ENCODE measurements around the gene TEX52. TPM values are rescaled to one million over a fixed set of nuclear protein-coding genes. Genes with fewer than 3 reads are reported as not detected.

Gene TEX52
- total RNA-seq, 1 experiment from 2014 or later: not detected

GRCh38 chr12:2855546-2855945 is 1.3 kb downstream of the TEX52 start:
- Histone ChIP-seq H3K27ac (ENCODE audit: low read depth, low read length) (no peak overlapping the region), H3K36me3 (ENCODE audit: control insufficient read depth in 1 of 2, insufficient read depth in 2 of 2, low read length in 2 of 2) (peaks cover 19 to 21% of the 10 kb centered on the region in 2 experiments; a peak in 3 of 4 replicates), H3K9me3 (ENCODE audit: control insufficient read depth in 1 of 2, insufficient read depth in 1 of 2, low read depth in 1 of 2, low read length in 2 of 2) (no peaks in the 10 kb centered on the region), H3K4me3 (replicated peaks in 1 of 2; ENCODE audit: low read depth in 1 of 2, low read length in 2 of 2) (no peak overlapping the region), H2AFZ (ENCODE audit: low read depth, low read length, poor library complexity, severe bottlenecking) (no peak overlapping the region), H4K20me1 (ENCODE audit: insufficient read depth) (no peaks in the 10 kb centered on the region), H3K79me2 (ENCODE audit: insufficient read depth, low read length) (no peaks in the 10 kb centered on the region), H3K27me3 (ENCODE audit: insufficient read depth, low read length) (no peaks in the 10 kb centered on the region), H3K9ac (ENCODE audit: low read length) (no peak overlapping the region), H3K9me2 (ENCODE audit: insufficient read depth) (no peaks in the 10 kb centered on the region), H3K4me1 (ENCODE audit: control insufficient read depth in 1 of 2, insufficient read depth in 2 of 2, low read length in 2 of 2) (peaks cover 0 to 3% of the 10 kb centered on the region in 2 experiments; a peak in 2 of 4 replicates), H3K4me2 (ENCODE audit: low read length) (no peak overlapping the region)
- CTCF ChIA-PET: interaction anchor here (0.6 kb wide), 1 partner anchor 263 kb away, joined by 3 read pairs; no protein-coding TSS in a partner anchor
- no peak for DNase-seq (ENCODE audit: low read depth, low spot score)
- intact Hi-C loops (cut with micrococcal nuclease): no loop called here
- RAD21 ChIA-PET (ENCODE audit: low non-redundant PET in 1 of 2, low total read pairs in 2 of 2, uncharacterized antibody in 2 of 2, unreplicated experiment in 2 of 2): no interaction called here
- TF ChIP-seq REST (IDR thresholded peaks at IDR 0.05; ENCODE audit: low read depth) (no peak), EGR1 (IDR thresholded peaks at IDR 0.05; ENCODE audit: low read depth) (no peak), ZFX (IDR thresholded peaks at IDR 0.05) (no peak)
- no TSS peak for BruUV-seq (replicated peaks)
- no peak for ATAC-seq
- POLR2A ChIA-PET: no interaction called here

- no peak overlapping the region for H3K4me2 ChIP-seq (ENCODE audit: low read length)
- no peak overlapping the region for H2AFZ ChIP-seq (ENCODE audit: low read depth, low read length, poor library complexity, severe bottlenecking)
- no peak overlapping the region for H3K9ac ChIP-seq (ENCODE audit: low read length)
- RAD21 ChIA-PET (ENCODE audit: low non-redundant PET in 1 of 2, low total read pairs in 2 of 2, uncharacterized antibody in 2 of 2, unreplicated experiment in 2 of 2): no interaction called here
- no peak for TF ChIP-seq JUND (IDR thresholded peaks at IDR 0.05)
- TF ChIP-seq YY1 (IDR thresholded peaks at IDR 0.05; ENCODE audit: extremely low read depth, insufficient replicate concordance, low read depth, low read length): no peak
- no peak for TF ChIP-seq CBX3 (IDR thresholded peaks at IDR 0.05; ENCODE audit: low read depth)
- TF ChIP-seq SRF (IDR thresholded peaks at IDR 0.05; ENCODE audit: low read depth): no peak
- no peak for TF ChIP-seq ZNF274 (IDR thresholded peaks at IDR 0.05; ENCODE audit: low read depth, low read length)
- no peaks in the 10 kb centered on the region for H3K9me2 ChIP-seq (ENCODE audit: insufficient read depth)
- intact Hi-C loops (cut with micrococcal nuclease): no loop called here
- H3K4me3 ChIP-seq (replicated peaks in 1 of 2; ENCODE audit: low read depth in 1 of 2, low read length in 2 of 2): no peak overlapping the region
- POLR2A ChIA-PET: no interaction called here
- no peaks in the 10 kb centered on the region for H3K9me3 ChIP-seq (ENCODE audit: control insufficient read depth in 1 of 2, insufficient read depth in 1 of 2, low read depth in 1 of 2, low read length in 2 of 2)
- H3K27me3 ChIP-seq (ENCODE audit: insufficient read depth, low read length): no peaks in the 10 kb centered on the region
- H3K36me3 ChIP-seq (ENCODE audit: control insufficient read depth in 1 of 2, insufficient read depth in 2 of 2, low read length in 2 of 2): peaks cover 18 to 19% of the 10 kb centered on the region in 2 experiments; a peak in 3 of 4 replicates
- peaks cover 0 to 3% of the 10 kb centered on the region in 2 experiments; a peak in 2 of 4 replicates for H3K4me1 ChIP-seq (ENCODE audit: control insufficient read depth in 1 of 2, insufficient read depth in 2 of 2, low read length in 2 of 2)
- H4K20me1 ChIP-seq (ENCODE audit: insufficient read depth): no peaks in the 10 kb centered on the region
- BruUV-seq (replicated peaks): no TSS peak
- H3K79me2 ChIP-seq (ENCODE audit: insufficient read depth, low read length): no peaks in the 10 kb centered on the region
- ATAC-seq (no peak), DNase-seq (ENCODE audit: low read depth, low spot score) (no peak)
- CTCF ChIA-PET: interaction anchor here (0.7 to 2.0 kb wide), 6 partner anchors 10 to 187 kb away, joined by 3 to 13 read pairs (median 6); no protein-coding TSS in a partner anchor
- H3K27ac ChIP-seq (ENCODE audit: low read depth, low read length): no peak overlapping the region
Measured at GRCh38 chr12:2854669-2855453, 2.0 kb downstream of the TEX52 start.

All from HCT116 (cell line).